CD14-positive monocyte (primary cell): ENCODE results near the gene RFC2. TPM values are rescaled to one million over a fixed set of nuclear protein-coding genes. Genes with fewer than 3 reads are reported as not detected.
A peak's percentile ranks its signal among the peaks of the same experiment; 100 is the strongest.

Experiments used
- DNase-seq, 3 donors: peaks; one replicate each; pipeline ENCODE4 v3.0.0-alpha.2; 2011 to 2022
- H2AFZ ChIP-seq: 2 replicates; pipeline ENCODE4 v1.6.0; 2012; ENCODE audit warnings: mild to moderate bottlenecking, low read depth, low read length, inconsistent platforms; ENCODE audit not compliant: insufficient read depth, poor library complexity, severe bottlenecking
- H3K27ac ChIP-seq, 2 donors: 1 replicate in 1 of 2; 2 replicates in 1 of 2; pipeline ENCODE4 v1.5.1; 2012 to 2013; ENCODE audit warnings: low read length in 2 of 2, control low read depth in 1 of 2, inconsistent platforms in 1 of 2, low read depth in 1 of 2, mild to moderate bottlenecking in 1 of 2
- H3K27me3 ChIP-seq, 2 donors: one replicate each; pipeline versions ENCODE4 v1.6.0 to v1.6.1; 2011 to 2013; ENCODE audit warnings: low read length in 2 of 2; ENCODE audit not compliant: control insufficient read depth in 2 of 2, insufficient read depth in 2 of 2
- H3K36me3 ChIP-seq, 2 donors: replicated peaks in 1 of 2; 1 replicate in 1 of 2; 2 replicates in 1 of 2; pipeline versions ENCODE4 v1.5.1 to v1.6.1; 2012 to 2013; ENCODE audit warnings: low read length in 2 of 2, control low read depth in 1 of 2, inconsistent platforms in 1 of 2, mild to moderate bottlenecking in 1 of 2; ENCODE audit not compliant: insufficient read depth in 2 of 2, control insufficient read depth in 1 of 2
- H3K4me1 ChIP-seq, 2 donors: 1 replicate in 1 of 2; 2 replicates in 1 of 2; pipeline versions ENCODE4 v1.5.1 to v1.6.1; 2012 to 2013; ENCODE audit warnings: low read length in 2 of 2, control low read depth in 1 of 2, inconsistent platforms in 1 of 2, mild to moderate bottlenecking in 1 of 2, moderate library complexity in 1 of 2; ENCODE audit not compliant: insufficient read depth in 2 of 2, control insufficient read depth in 1 of 2
- H3K4me2 ChIP-seq: replicated peaks from 2 replicates; pipeline ENCODE3; 2012; ENCODE audit warnings: low read length, moderate library complexity, mild to moderate bottlenecking; ENCODE audit not compliant: poor library complexity, severe bottlenecking; ENCODE audit errors: extremely low read depth
- H3K4me3 ChIP-seq, 3 experiments: fragments of 200-600 bp in 1 of 3; sonication (generic) in 1 of 3; replicated peaks in 1 of 3; 1 replicate in 2 of 3; 2 replicates in 1 of 3; pipeline ENCODE4 v1.5.1; 2011 to 2013; ENCODE audit warnings: low read length in 3 of 3, mild to moderate bottlenecking in 3 of 3, control low read depth in 2 of 3, low read depth in 2 of 3, inconsistent platforms in 1 of 3, moderate library complexity in 1 of 3
- H3K79me2 ChIP-seq: 2 replicates; pipeline ENCODE4 v1.6.0; 2012; ENCODE audit warnings: mild to moderate bottlenecking, control low read depth, inconsistent platforms, low read length, moderate library complexity; ENCODE audit not compliant: insufficient read depth
- H3K9ac ChIP-seq: 2 replicates; pipeline ENCODE4 v1.6.0; 2017; ENCODE audit warnings: low read length, mild to moderate bottlenecking; ENCODE audit not compliant: insufficient read depth, poor library complexity, severe bottlenecking
- H3K9me3 ChIP-seq, 2 donors: replicated peaks in 1 of 2; 1 replicate in 1 of 2; 2 replicates in 1 of 2; pipeline versions ENCODE4 v1.5.1 to v1.6.1; 2012 to 2013; ENCODE audit warnings: low read length in 2 of 2, control low read depth in 1 of 2; ENCODE audit not compliant: control insufficient read depth in 1 of 2, insufficient read depth in 1 of 2
- H4K20me1 ChIP-seq: 2 replicates; pipeline ENCODE4 v1.6.0; 2012; ENCODE audit warnings: mild to moderate bottlenecking, low read length, control low read depth, moderate library complexity; ENCODE audit not compliant: insufficient read depth
- H3K27ac Mint-ChIP-seq, 7 donors: one replicate each; pipeline ENCODE4 v1.8.0; 2020; ENCODE audit warnings: mild to moderate bottlenecking in 7 of 7, mixed read lengths in 7 of 7, moderate library complexity in 6 of 7, inconsistent platforms in 2 of 7
- H3K27me3 Mint-ChIP-seq, 3 donors: one replicate each; pipeline ENCODE4 v1.8.0; 2021 to 2022; ENCODE audit warnings: low read depth in 3 of 3, mild to moderate bottlenecking in 3 of 3, mixed read lengths in 3 of 3, moderate library complexity in 3 of 3, inconsistent platforms in 1 of 3
- H3K36me3 Mint-ChIP-seq, 2 donors: one replicate each; pipeline ENCODE4 v1.8.0; 2020; ENCODE audit warnings: mixed read lengths in 2 of 2, inconsistent platforms in 1 of 2, mild to moderate bottlenecking in 1 of 2
- H3K4me1 Mint-ChIP-seq: one replicate; pipeline ENCODE4 v1.8.0; 2020; ENCODE audit warnings: mild to moderate bottlenecking, mixed read lengths
- H3K4me3 Mint-ChIP-seq, 2 donors: one replicate each; pipeline ENCODE4 v1.8.0; 2020; ENCODE audit warnings: mild to moderate bottlenecking in 2 of 2, mixed read lengths in 2 of 2, moderate library complexity in 1 of 2
- H3K9me3 Mint-ChIP-seq, 7 donors: one replicate each; pipeline ENCODE4 v1.8.0; 2020 to 2022; ENCODE audit warnings: mixed read lengths in 7 of 7, mild to moderate bottlenecking in 6 of 7, moderate library complexity in 6 of 7, inconsistent platforms in 2 of 7
- CTCF ChIP-seq: fragments of 200-600 bp; IDR thresholded peaks from one replicate; pipeline ENCODE4 v1.8.0; 2022; ENCODE audit warnings: antibody characterized with exemption, mild to moderate bottlenecking
- WGBS: methylation state at CpG from one replicate; pipeline ENCODE4 v1.1.5; 2013; ENCODE audit warnings: missing lambda C conversion rate; ENCODE audit not compliant: insufficient coverage; 5-methylcytosine and 5-hydroxymethylcytosine counted together
- intact Hi-C, 2 donors: fragments of 100-400 bp; cut with micrococcal nuclease; formaldehyde crosslinking; loops; one replicate each; pipeline versions ENCODE4 v1.15.0 to v1.15.1; 2023
- polyA minus RNA-seq: library from RNA; depleted of rRNA, polyadenylated mRNA; stranded (reverse); fragments of >200 nt; gene quantifications from 2 replicates; pipeline ENCODE4 v1.2.3, GENCODE V29; 2012
- polyA plus RNA-seq, 3 donors: library from polyadenylated mRNA; depleted of rRNA in 1 of 3; unstranded in 2 of 3; stranded (reverse) in 1 of 3; fragments of 300-500 nt in 2 of 3; fragments of >200 nt in 1 of 3; fragmentation: Illumina TruSeq in 2 of 3; gene quantifications; 1 replicate in 2 of 3; 2 replicates in 1 of 3; pipeline ENCODE4 v1.2.3, GENCODE V29; 2012 to 2021
- total RNA-seq, 12 experiments: library from RNA in 1 of 12; stranded (reverse) in 1 of 12; fragments of 120-200 nt in 1 of 12; gene quantifications; one replicate each; pipeline ENCODE4 v1.2.4 and lab custom pipeline; 2013 to 2026; ENCODE audit warnings: mixed read lengths in 6 of 12, inconsistent platforms in 1 of 12

Gene RFC2
- 27.1 TPM for total RNA-seq (2013)
- polyA plus RNA-seq: 10 to 100 TPM; 12.8 to 42.1 (median 33.5) TPM
- polyA minus RNA-seq: 15.0 and 18.2 TPM in 2 replicates
- total RNA-seq (lab: John Stamatoyannopoulos, UW): 3.2 to 15.3 (median 9.8) reads per million in 11 experiments

- Mint-ChIP-seq H3K4me1 (peaks cover 31% of the 10 kb centered on the region), H3K36me3 (peaks cover 20 to 25% of the 10 kb centered on the region in 2 donors), H3K27ac (peak within 1 kb of the TSS; percentile 89 to 98 (median 96)), H3K4me3 (peak within 1 kb of the TSS; percentile 92 to 96), H3K9me3 (peaks cover 0 to 2% (median 0%) of the 10 kb centered on the region in 7 donors), H3K27me3 (no peaks in the 10 kb centered on the region)
- Histone ChIP-seq H3K79me2 (peaks cover 49% of the 10 kb centered on the region), H3K9me3 (no peaks in the 10 kb centered on the region), H4K20me1 (peaks cover 4% of the 10 kb centered on the region), H3K4me2 (peak within 1 kb of the TSS; percentile 91), H3K4me1 (peaks cover 27 to 36% of the 10 kb centered on the region in 2 donors), H3K36me3 (peaks cover 17 to 21% of the 10 kb centered on the region in 2 donors), H3K9ac (peak within 1 kb of the TSS; percentile 79), H3K4me3 (peak within 1 kb of the TSS; percentile 91 to 97 (median 95)), H2AFZ (peak within 1 kb of the TSS; percentile 95), H3K27me3 (no peaks in the 10 kb centered on the region), H3K27ac (peak within 1 kb of the TSS; percentile 75 to 86)
- peak; percentile 19 for TF ChIP-seq CTCF
- WGBS: under 1% methylated on average over 72 of the region's 75 CpGs
- peak; percentile 94 to 97 (median 96) for DNase-seq
- intact Hi-C loops: loop anchor here (2.0 to 5.0 kb wide), 2 partner anchors 35 to 38 kb away; partner anchors contain the start of gene CLIP2 (in 1 of the 2)
Measured at GRCh38 chr7:74254129-74254857, at the start of gene RFC2. TSS of gene RFC2 (minus strand) at chr7:74254399. CDS start at chr7:74254383, 16 bp downstream.

GRCh38 chr7:74302745-74303221 lies 48.6 kb upstream of the RFC2 start:
- 74% methylated on average over 8 of the region's 10 CpGs for WGBS
- DNase-seq: no peak
- intact Hi-C loops: no loop called here
- peaks cover 0 to 16% of the 10 kb centered on the region in 2 donors for H3K27me3 ChIP-seq
- H3K27ac ChIP-seq: no peak overlapping the region
- H3K9ac ChIP-seq: no peak overlapping the region
- H3K4me1 ChIP-seq: peaks cover 14 to 20% of the 10 kb centered on the region in 2 donors
- no peaks in the 10 kb centered on the region for H3K36me3 ChIP-seq
- H4K20me1 ChIP-seq: peaks cover 52% of the 10 kb centered on the region
- no peak for TF ChIP-seq CTCF
- H3K79me2 ChIP-seq: no peaks in the 10 kb centered on the region
- H2AFZ ChIP-seq: no peak overlapping the region
- no peaks in the 10 kb centered on the region for H3K9me3 ChIP-seq
- H3K4me3 ChIP-seq: no peak overlapping the region
- peaks cover 24% of the 10 kb centered on the region for H3K4me1 Mint-ChIP-seq
- H3K9me3 Mint-ChIP-seq: peaks cover 0 to 3% (median 0%) of the 10 kb centered on the region in 7 donors
- no peak overlapping the region for H3K4me2 ChIP-seq
- peaks cover 15 to 25% (median 23%) of the 10 kb centered on the region in 3 donors for H3K27me3 Mint-ChIP-seq
- peaks cover 2% of the 10 kb centered on the region in 2 donors for H3K36me3 Mint-ChIP-seq
- peak overlapping the region in 1 of 7 donors; percentile 58 for H3K27ac Mint-ChIP-seq
- no peak overlapping the region for H3K4me3 Mint-ChIP-seq
